Measurements from ENCODE around the gene PHF23.

PHF23 gene

GRCh38 chr17:7207120-7208001 is 31.9 kb downstream of the PHF23 start:
- Histone ChIP-seq H3K4me3 (ENCODE audit: control insufficient read depth in 1 of 7, extremely low read depth in 1 of 7, insufficient read depth in 4 of 7, low read depth in 2 of 7, low read length in 6 of 7) (no peak overlapping the region), H3K27me3 (replicated peaks in 2 of 5; ENCODE audit: control insufficient read depth in 4 of 5, insufficient read depth in 5 of 5, low read length in 4 of 5) (no peaks in the 10 kb centered on the region), H3K36me3 (ENCODE audit: control insufficient read depth in 4 of 4, insufficient read depth in 4 of 4, low read length in 3 of 4) (peaks cover 6 to 22% (median 12%) of the 10 kb centered on the region in 4 experiments), H3K9me3 (ENCODE audit: control extremely low read depth in 1 of 5, control insufficient read depth in 4 of 5, insufficient read depth in 2 of 5, low read depth in 1 of 5, low read length in 4 of 5) (no peaks in the 10 kb centered on the region), H3K4me1 (ENCODE audit: control extremely low read depth in 1 of 4, control insufficient read depth in 4 of 4, insufficient read depth in 4 of 4, low read length in 3 of 4) (peaks cover 0 to 18% (median 13%) of the 10 kb centered on the region in 4 experiments), H3K27ac (ENCODE audit: insufficient read depth in 1 of 2, low read depth in 1 of 2, low read length in 2 of 2, poor library complexity in 1 of 2, severe bottlenecking in 2 of 2) (no peak overlapping the region)
- no peak for DNase-seq
- CTCF ChIA-PET = interaction anchor here (0.8 to 1.1 kb wide), 3 partner anchors 12 to 285 kb away, joined by 3 read pairs; partner anchors contain the start of genes ACADVL and DLG4
- POLR2A ChIA-PET = no interaction called here
- WGBS (ENCODE audit: insufficient coverage) = 100% methylated on average over 11 of the region's 24 CpGs

GRCh38 chr17:7205561-7205960 is 33.7 kb downstream of the PHF23 start:
- 87% methylated on average over 10 of the region's 15 CpGs for WGBS (ENCODE audit: insufficient coverage)
- Histone ChIP-seq H3K27ac (ENCODE audit: insufficient read depth in 1 of 2, low read depth in 1 of 2, low read length in 2 of 2, poor library complexity in 1 of 2, severe bottlenecking in 2 of 2) (peak overlapping the region; percentile 25 to 77), H3K27me3 (replicated peaks in 2 of 5; ENCODE audit: control insufficient read depth in 4 of 5, insufficient read depth in 5 of 5, low read length in 4 of 5) (no peaks in the 10 kb centered on the region), H3K36me3 (ENCODE audit: control insufficient read depth in 4 of 4, insufficient read depth in 4 of 4, low read length in 3 of 4) (peaks cover 6 to 30% (median 20%) of the 10 kb centered on the region in 4 experiments), H3K4me3 (ENCODE audit: control insufficient read depth in 1 of 7, extremely low read depth in 1 of 7, insufficient read depth in 4 of 7, low read depth in 2 of 7, low read length in 6 of 7) (peak overlapping the region in 3 of 7 experiments; percentile 58 to 78 (median 64)), H3K4me1 (ENCODE audit: control extremely low read depth in 1 of 4, control insufficient read depth in 4 of 4, insufficient read depth in 4 of 4, low read length in 3 of 4) (peaks cover 0 to 17% (median 11%) of the 10 kb centered on the region in 4 experiments), H3K9me3 (ENCODE audit: control extremely low read depth in 1 of 5, control insufficient read depth in 4 of 5, insufficient read depth in 2 of 5, low read depth in 1 of 5, low read length in 4 of 5) (no peaks in the 10 kb centered on the region)
- ChIA-PET POLR2A (no interaction called here), CTCF (no interaction called here)
- DNase-seq = no peak

GRCh38 chr17:7204828-7205461 is 34.3 kb downstream of the PHF23 start:
- Histone ChIP-seq H3K4me1 (ENCODE audit: control extremely low read depth in 1 of 4, control insufficient read depth in 4 of 4, insufficient read depth in 4 of 4, low read length in 3 of 4) (peaks cover 0 to 17% (median 11%) of the 10 kb centered on the region in 4 experiments), H3K27me3 (replicated peaks in 2 of 5; ENCODE audit: control insufficient read depth in 4 of 5, insufficient read depth in 5 of 5, low read length in 4 of 5) (no peaks in the 10 kb centered on the region), H3K9me3 (ENCODE audit: control extremely low read depth in 1 of 5, control insufficient read depth in 4 of 5, insufficient read depth in 2 of 5, low read depth in 1 of 5, low read length in 4 of 5) (no peaks in the 10 kb centered on the region), H3K36me3 (ENCODE audit: control insufficient read depth in 4 of 4, insufficient read depth in 4 of 4, low read length in 3 of 4) (peaks cover 6 to 28% (median 18%) of the 10 kb centered on the region in 4 experiments), H3K4me3 (ENCODE audit: control insufficient read depth in 1 of 7, extremely low read depth in 1 of 7, insufficient read depth in 4 of 7, low read depth in 2 of 7, low read length in 6 of 7) (peak overlapping the region in 6 of 7 experiments; percentile 13 to 78 (median 54)), H3K27ac (ENCODE audit: insufficient read depth in 1 of 2, low read depth in 1 of 2, low read length in 2 of 2, poor library complexity in 1 of 2, severe bottlenecking in 2 of 2) (peak overlapping the region; percentile 25 to 77)
- CTCF ChIA-PET = no interaction called here
- WGBS (ENCODE audit: insufficient coverage) = under 1% methylated on average over 30 of the region's 34 CpGs
- POLR2A ChIA-PET = no interaction called here
- peak; percentile 93 to 97 (median 97) for DNase-seq

- Histone ChIP-seq H3K4me3 (ENCODE audit: control insufficient read depth in 1 of 7, extremely low read depth in 1 of 7, insufficient read depth in 4 of 7, low read depth in 2 of 7, low read length in 6 of 7) (peak overlapping the region in 4 of 7 experiments; percentile 50 to 78 (median 61)), H3K27ac (ENCODE audit: insufficient read depth in 1 of 2, low read depth in 1 of 2, low read length in 2 of 2, poor library complexity in 1 of 2, severe bottlenecking in 2 of 2) (peak overlapping the region in 1 of 2 experiments; percentile 77), H3K4me1 (ENCODE audit: control extremely low read depth in 1 of 4, control insufficient read depth in 4 of 4, insufficient read depth in 4 of 4, low read length in 3 of 4) (peaks cover 0 to 17% (median 11%) of the 10 kb centered on the region in 4 experiments), H3K36me3 (ENCODE audit: control insufficient read depth in 4 of 4, insufficient read depth in 4 of 4, low read length in 3 of 4) (peaks cover 6 to 28% (median 18%) of the 10 kb centered on the region in 4 experiments), H3K27me3 (replicated peaks in 2 of 5; ENCODE audit: control insufficient read depth in 4 of 5, insufficient read depth in 5 of 5, low read length in 4 of 5) (no peaks in the 10 kb centered on the region), H3K9me3 (ENCODE audit: control extremely low read depth in 1 of 5, control insufficient read depth in 4 of 5, insufficient read depth in 2 of 5, low read depth in 1 of 5, low read length in 4 of 5) (no peaks in the 10 kb centered on the region)
- CTCF ChIA-PET = no interaction called here
- POLR2A ChIA-PET = no interaction called here
- DNase-seq = peak in 1 of 3 donors; percentile 31
- WGBS (ENCODE audit: insufficient coverage) = 90% methylated on average over 6 of the region's 15 CpGs
Measured at GRCh38 chr17:7204336-7204735, 34.9 kb downstream of the PHF23 start.

- no peak overlapping the region for H3K4me3 ChIP-seq (ENCODE audit: control insufficient read depth in 1 of 7, extremely low read depth in 1 of 7, insufficient read depth in 4 of 7, low read depth in 2 of 7, low read length in 6 of 7)
- peaks cover 0 to 17% (median 11%) of the 10 kb centered on the region in 4 experiments for H3K4me1 ChIP-seq (ENCODE audit: control extremely low read depth in 1 of 4, control insufficient read depth in 4 of 4, insufficient read depth in 4 of 4, low read length in 3 of 4)
- ChIA-PET CTCF (interaction anchor here (0.9 kb wide), 1 partner anchor 10 kb away, joined by 3 read pairs; no protein-coding TSS in a partner anchor), POLR2A (no interaction called here)
- no peaks in the 10 kb centered on the region for H3K27me3 ChIP-seq (replicated peaks in 2 of 5; ENCODE audit: control insufficient read depth in 4 of 5, insufficient read depth in 5 of 5, low read length in 4 of 5)
- peaks cover 6 to 28% (median 18%) of the 10 kb centered on the region in 4 experiments for H3K36me3 ChIP-seq (ENCODE audit: control insufficient read depth in 4 of 4, insufficient read depth in 4 of 4, low read length in 3 of 4)
- 98% methylated on average over 10 of the region's 16 CpGs for WGBS (ENCODE audit: insufficient coverage)
- H3K9me3 ChIP-seq (ENCODE audit: control extremely low read depth in 1 of 5, control insufficient read depth in 4 of 5, insufficient read depth in 2 of 5, low read depth in 1 of 5, low read length in 4 of 5) = no peaks in the 10 kb centered on the region
- H3K27ac ChIP-seq (ENCODE audit: insufficient read depth in 1 of 2, low read depth in 1 of 2, low read length in 2 of 2, poor library complexity in 1 of 2, severe bottlenecking in 2 of 2) = no peak overlapping the region
- DNase-seq = no peak
Measured at GRCh38 chr17:7203391-7203790, 35.9 kb downstream of the PHF23 start.

GRCh38 chr17:7196651-7197401 is 42.4 kb downstream of the PHF23 start:
- no peak overlapping the region for H3K4me3 ChIP-seq (ENCODE audit: control insufficient read depth in 1 of 7, extremely low read depth in 1 of 7, insufficient read depth in 4 of 7, low read depth in 2 of 7, low read length in 6 of 7)
- 97% methylated on average over 15 of the region's 22 CpGs for WGBS (ENCODE audit: insufficient coverage)
- no peaks in the 10 kb centered on the region for H3K27me3 ChIP-seq (replicated peaks in 2 of 5; ENCODE audit: control insufficient read depth in 4 of 5, insufficient read depth in 5 of 5, low read length in 4 of 5)
- H3K36me3 ChIP-seq (ENCODE audit: control insufficient read depth in 4 of 4, insufficient read depth in 4 of 4, low read length in 3 of 4) = peaks cover 9 to 62% (median 46%) of the 10 kb centered on the region in 4 experiments
- H3K9me3 ChIP-seq (ENCODE audit: control extremely low read depth in 1 of 5, control insufficient read depth in 4 of 5, insufficient read depth in 2 of 5, low read depth in 1 of 5, low read length in 4 of 5) = no peaks in the 10 kb centered on the region
- H3K4me1 ChIP-seq (ENCODE audit: control extremely low read depth in 1 of 4, control insufficient read depth in 4 of 4, insufficient read depth in 4 of 4, low read length in 3 of 4) = no peaks in the 10 kb centered on the region
- DNase-seq = no peak
- H3K27ac ChIP-seq (ENCODE audit: insufficient read depth in 1 of 2, low read depth in 1 of 2, low read length in 2 of 2, poor library complexity in 1 of 2, severe bottlenecking in 2 of 2) = no peak overlapping the region
- CTCF ChIA-PET = interaction anchor here (2.0 kb wide), 1 partner anchor 11 kb away, joined by 6 read pairs; no protein-coding TSS in a partner anchor
- POLR2A ChIA-PET = no interaction called here
